GM06990 (cell line): ENCODE results near the gene TULP3.

ENCODE experiments used
- DNase-seq: peaks from one replicate; pipeline ENCODE4 v3.0.0-alpha.2; 2011; ENCODE audit not compliant: insufficient read length; ENCODE audit errors: extremely low read depth
- H3K27me3 ChIP-seq: replicated peaks from 2 replicates; pipeline ENCODE4 v1.6.0; 2011; ENCODE audit warnings: low read length; ENCODE audit not compliant: control insufficient read depth, insufficient read depth
- H3K36me3 ChIP-seq: 2 replicates; pipeline ENCODE4 v1.5.1; 2011; ENCODE audit warnings: low read length; ENCODE audit not compliant: control insufficient read depth, insufficient read depth
- H3K4me3 ChIP-seq: replicated peaks from 2 replicates; pipeline ENCODE4 v1.5.1; 2011; ENCODE audit warnings: low read depth, mild to moderate bottlenecking, control low read depth, low read length
- TF ChIP-seq, protein P1 (sequence below): IDR thresholded peaks from 2 replicates; pipeline ENCODE4 v1.5.1; 2011; ENCODE audit warnings: low read length, control low read depth, mild to moderate bottlenecking, inconsistent platforms; ENCODE audit not compliant: insufficient read depth, poor library complexity, severe bottlenecking

Gene TULP3

DNA sequence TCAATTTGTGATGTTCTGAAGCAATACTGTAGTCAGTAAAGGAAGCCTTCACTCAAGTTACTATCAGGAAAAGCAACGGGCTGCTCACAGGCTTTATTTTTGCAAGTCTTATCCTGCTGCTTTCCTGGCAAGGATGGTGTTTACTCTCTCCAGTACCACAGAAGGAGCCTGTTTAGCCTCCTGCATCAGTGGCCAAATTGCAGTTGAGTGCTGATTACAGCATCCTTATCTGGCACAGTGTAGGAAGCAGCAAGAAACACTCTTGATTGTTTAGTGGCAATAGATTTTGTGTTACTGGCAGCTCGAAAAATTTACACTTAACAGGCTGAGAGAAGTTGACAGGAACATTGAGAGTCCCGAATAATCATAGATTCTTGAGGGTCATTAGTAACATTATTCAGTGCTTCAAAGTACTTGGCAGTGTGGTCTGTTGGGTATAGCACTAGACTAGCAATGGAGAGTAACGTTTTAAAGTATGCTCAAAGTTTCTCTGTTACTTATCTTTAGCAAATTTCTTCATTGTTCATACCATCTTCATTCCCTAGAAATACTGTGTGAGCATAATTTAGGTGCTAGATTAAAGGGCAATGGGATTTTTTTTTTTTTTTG lies 11.7 kb downstream of the TULP3 start:
- DNase-seq: no peak
- TF ChIP-seq, protein P1, sequence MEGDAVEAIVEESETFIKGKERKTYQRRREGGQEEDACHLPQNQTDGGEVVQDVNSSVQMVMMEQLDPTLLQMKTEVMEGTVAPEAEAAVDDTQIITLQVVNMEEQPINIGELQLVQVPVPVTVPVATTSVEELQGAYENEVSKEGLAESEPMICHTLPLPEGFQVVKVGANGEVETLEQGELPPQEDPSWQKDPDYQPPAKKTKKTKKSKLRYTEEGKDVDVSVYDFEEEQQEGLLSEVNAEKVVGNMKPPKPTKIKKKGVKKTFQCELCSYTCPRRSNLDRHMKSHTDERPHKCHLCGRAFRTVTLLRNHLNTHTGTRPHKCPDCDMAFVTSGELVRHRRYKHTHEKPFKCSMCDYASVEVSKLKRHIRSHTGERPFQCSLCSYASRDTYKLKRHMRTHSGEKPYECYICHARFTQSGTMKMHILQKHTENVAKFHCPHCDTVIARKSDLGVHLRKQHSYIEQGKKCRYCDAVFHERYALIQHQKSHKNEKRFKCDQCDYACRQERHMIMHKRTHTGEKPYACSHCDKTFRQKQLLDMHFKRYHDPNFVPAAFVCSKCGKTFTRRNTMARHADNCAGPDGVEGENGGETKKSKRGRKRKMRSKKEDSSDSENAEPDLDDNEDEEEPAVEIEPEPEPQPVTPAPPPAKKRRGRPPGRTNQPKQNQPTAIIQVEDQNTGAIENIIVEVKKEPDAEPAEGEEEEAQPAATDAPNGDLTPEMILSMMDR: no peak
- Histone ChIP-seq H3K27me3 (no peaks in the 10 kb centered on the region), H3K36me3 (no peaks in the 10 kb centered on the region), H3K4me3 (no peak overlapping the region)

DNA sequence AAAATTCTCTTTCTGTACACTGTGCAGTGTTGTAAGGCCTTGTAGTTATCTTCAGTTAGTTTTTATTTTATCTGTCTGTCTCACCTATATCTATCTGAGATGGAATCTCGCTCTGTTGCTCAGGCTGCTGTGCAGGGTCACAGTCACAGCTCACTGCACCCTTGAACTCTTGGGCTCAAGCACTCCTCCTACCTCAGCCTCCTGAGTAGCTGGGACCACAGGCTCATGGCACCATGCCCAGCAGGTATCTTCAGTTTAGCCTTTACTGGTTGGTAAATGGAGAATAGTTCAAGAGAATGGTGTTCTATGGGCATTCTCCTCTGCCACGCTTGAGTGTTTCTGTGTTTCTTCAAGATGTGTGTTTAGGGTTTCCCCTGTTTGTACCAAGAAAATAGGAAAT lies 13.6 kb downstream of the TULP3 start:
- Histone ChIP-seq H3K4me3 (no peak overlapping the region), H3K36me3 (no peaks in the 10 kb centered on the region), H3K27me3 (no peaks in the 10 kb centered on the region)
- DNase-seq: no peak
- TF ChIP-seq, protein P1: no peak

DNA sequence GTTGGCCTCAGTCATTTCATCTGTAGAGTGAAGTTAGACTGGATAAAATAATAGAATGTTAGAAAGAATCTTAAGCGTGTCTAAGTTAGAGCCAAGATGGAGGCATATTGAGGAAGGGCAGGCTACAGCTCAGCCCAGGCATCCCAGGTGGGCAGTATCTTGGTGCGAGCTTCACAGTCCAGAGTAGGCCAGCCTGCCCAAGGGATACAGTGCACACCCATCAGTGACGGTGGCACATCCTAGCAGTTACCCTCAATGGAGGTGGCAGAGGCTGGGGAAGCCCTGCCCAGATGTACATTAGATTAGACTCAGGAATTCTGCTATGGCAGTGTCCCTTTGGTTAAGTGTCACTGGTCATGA lies 21.5 kb downstream of the TULP3 start:
- DNase-seq: no peak
- TF ChIP-seq, protein P1: no peak

DNA sequence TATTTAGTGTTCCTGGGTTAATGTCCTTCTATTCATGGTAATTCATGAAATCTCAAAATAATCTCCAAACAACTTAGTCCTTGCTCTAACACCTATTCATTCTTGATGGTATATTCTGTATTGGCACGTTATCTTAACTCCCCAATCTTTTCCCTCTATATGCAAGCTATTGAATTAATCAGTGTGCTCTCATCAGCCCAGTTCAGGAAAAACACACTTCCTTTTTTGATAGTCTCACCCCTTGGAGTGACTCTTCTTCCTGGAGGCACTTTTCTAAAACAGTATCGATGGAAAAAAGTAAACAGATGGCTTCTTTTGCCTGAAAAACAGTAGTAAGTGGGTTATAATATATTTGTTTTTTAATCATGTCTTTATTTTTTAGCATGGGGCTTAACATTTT lies 28.6 kb downstream of the TULP3 start:
- H3K36me3 ChIP-seq: no peaks in the 10 kb centered on the region; the same call in 1 of the 2 replicates
- TF ChIP-seq, protein P1: no peak
- no peaks in the 10 kb centered on the region for H3K27me3 ChIP-seq
- H3K4me3 ChIP-seq: no peak overlapping the region
- no peak for DNase-seq

More for the DNA sequence above, 21.5 kb downstream of the TULP3 start:
- Histone ChIP-seq H3K27me3 (no peaks in the 10 kb centered on the region), H3K36me3 (no peaks in the 10 kb centered on the region; the same call in 1 of the 2 replicates), H3K4me3 (no peak overlapping the region)

DNA sequence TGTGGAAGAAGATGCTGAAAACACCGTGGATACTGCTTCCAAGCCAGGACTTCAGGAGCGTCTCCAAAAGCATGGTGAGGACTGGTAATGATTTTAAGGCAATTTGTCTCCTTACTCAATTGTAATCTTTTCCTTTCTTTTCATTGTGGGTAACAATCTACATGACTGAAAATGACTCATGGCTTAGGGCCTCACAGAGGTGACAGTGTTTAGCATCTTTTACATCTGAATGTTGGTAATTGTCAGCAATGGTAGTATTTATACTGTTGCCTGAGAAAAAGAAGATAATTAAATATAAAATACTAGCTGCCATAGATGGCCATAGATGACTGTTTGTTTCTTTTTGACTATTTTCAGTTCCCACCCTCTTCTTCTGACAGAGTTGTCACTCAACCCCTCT lies 31.6 kb downstream of the TULP3 start:
- no peaks in the 10 kb centered on the region; the same call in 1 of the 2 replicates for H3K36me3 ChIP-seq
- no peak for DNase-seq

More for the DNA sequence above, 31.6 kb downstream of the TULP3 start:
- no peaks in the 10 kb centered on the region for H3K27me3 ChIP-seq
- TF ChIP-seq, protein P1: no peak
- H3K4me3 ChIP-seq: no peak overlapping the region
